GM18502 (cell line): ENCODE measurements around the gene EVI5L.
"Not testable (repeated sequence)": the region's sequence is repeated elsewhere in the genome, so short reads cannot be mapped to it uniquely, and the experiment has no call there.

Experiments used
- ATAC-seq: cut with Tn5 transposase; IDR thresholded peaks from one replicate; pipeline ENCODE4 v1.9.1; 2021; ENCODE audit warnings: mild to moderate bottlenecking; ENCODE audit not compliant: unreplicated experiment, poor library complexity

The EVI5L gene

GRCh38 chr19:7888145-7888825 is 58.3 kb downstream of the EVI5L start, which contains the start of gene LRRC8E:
Gene LRRC8E, plus strand, starts transcription at chr19:7888510. Its CDS starts 7,094 bp downstream, at chr19:7895604.
- no peak for ATAC-seq

- ATAC-seq = no peak
These were observed 58.8 kb downstream of the EVI5L start for GRCh38 chr19:7888826-7889217.

- ATAC-seq = not testable (repeated sequence)
These were observed 63.5 kb downstream of the EVI5L start for GRCh38 chr19:7893362-7894101.

DNA sequence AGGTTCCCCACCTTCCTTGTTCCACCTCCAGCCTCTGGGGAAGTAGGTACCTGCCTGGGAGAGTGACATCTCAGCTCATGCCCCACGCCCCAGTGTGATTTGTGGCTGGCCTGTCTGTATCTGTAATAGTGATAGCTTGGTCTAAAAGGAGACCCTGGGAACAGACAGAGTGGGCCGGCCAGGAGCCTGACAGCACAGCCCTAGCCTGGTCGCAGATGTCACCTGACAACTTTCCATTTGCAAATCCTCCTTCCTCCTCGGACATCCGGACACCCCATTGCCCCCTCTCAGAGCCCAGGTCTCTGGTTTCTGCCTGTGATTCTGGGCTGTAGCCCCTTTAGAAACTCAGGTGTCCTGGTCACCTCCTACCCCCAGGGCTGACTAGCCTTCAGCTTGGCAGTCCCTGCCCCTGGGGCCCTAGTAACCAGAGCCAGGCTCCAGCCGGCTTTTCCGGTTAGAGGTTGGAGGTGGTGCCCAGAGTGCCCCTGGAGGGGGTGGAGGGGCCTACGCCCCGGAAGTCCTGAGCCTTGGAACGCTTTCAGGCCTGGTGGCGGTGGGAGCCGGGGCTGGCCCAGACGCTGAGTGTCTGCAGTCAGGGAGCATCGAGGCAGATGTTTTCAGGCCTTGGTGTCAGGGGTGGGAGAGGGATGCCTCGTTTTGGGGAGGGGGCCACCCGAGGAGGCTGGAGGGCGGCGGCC is 64.7 kb downstream of the EVI5L start:
- ATAC-seq = no peak

DNA sequence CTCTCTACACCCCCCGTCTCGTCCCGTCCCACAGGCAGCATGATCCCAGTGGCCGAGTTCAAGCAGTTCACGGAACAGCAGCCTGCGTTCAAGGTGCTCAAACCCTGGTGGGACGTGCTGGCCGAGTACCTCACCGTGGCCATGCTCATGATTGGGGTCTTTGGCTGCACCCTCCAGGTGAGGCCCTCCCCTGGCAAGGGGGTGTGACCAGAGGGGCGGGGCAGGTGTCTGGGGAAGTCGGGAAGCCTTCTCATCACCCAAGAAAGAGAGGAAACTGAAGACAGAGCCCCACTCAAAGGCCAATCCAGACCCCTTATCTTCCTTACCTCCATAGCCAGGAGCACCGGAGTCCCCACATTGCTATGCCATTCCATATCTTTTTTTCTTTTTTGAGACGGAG is 65.5 kb downstream of the EVI5L start:
- no peak for ATAC-seq

- no peak for ATAC-seq
These were observed 67.3 kb downstream of the EVI5L start for GRCh38 chr19:7897292-7897691.

- no peak for ATAC-seq
These were observed 68.9 kb downstream of the EVI5L start for GRCh38 chr19:7898967-7899366.

DNA sequence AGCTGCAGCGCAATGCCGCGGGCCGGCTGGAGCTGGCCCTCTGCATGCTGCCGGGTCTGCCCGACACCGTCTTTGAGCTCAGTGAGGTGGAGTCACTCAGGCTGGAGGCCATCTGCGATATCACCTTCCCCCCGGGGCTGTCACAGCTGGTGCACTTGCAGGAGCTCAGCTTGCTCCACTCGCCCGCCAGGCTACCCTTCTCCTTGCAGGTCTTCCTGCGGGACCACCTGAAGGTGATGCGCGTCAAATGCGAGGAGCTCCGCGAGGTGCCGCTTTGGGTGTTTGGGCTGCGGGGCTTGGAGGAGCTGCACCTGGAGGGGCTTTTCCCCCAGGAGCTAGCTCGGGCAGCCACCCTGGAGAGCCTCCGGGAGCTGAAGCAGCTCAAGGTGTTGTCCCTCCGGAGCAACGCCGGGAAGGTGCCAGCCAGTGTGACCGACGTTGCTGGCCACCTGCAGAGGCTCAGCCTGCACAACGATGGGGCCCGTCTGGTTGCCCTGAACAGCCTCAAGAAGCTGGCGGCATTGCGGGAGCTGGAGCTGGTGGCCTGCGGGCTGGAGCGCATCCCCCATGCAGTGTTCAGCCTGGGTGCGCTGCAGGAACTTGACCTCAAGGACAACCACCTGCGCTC is 69.8 kb downstream of the EVI5L start:
- ATAC-seq = no peak

DNA sequence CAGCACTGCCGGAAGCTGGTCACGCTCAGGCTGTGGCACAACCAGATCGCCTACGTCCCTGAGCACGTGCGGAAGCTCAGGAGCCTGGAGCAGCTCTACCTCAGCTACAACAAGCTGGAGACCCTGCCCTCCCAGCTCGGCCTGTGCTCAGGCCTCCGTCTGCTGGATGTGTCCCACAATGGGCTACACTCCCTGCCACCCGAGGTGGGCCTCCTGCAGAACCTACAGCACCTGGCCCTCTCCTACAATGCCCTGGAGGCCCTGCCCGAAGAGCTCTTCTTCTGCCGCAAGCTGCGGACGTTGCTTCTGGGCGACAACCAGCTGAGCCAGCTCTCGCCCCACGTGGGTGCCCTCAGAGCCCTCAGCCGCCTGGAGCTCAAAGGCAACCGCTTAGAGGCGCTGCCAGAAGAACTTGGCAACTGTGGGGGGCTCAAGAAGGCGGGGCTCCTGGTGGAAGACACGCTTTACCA is 70.4 kb downstream of the EVI5L start:
- no peak for ATAC-seq

- ATAC-seq = no peak
These were observed 70.9 kb downstream of the EVI5L start for GRCh38 chr19:7900931-7901330.

GRCh38 chr19:7901337-7901736 is 71.3 kb downstream of the EVI5L start:
- no peak for ATAC-seq

GRCh38 chr19:7902796-7903243 is 72.8 kb downstream of the EVI5L start:
- no peak for ATAC-seq

DNA sequence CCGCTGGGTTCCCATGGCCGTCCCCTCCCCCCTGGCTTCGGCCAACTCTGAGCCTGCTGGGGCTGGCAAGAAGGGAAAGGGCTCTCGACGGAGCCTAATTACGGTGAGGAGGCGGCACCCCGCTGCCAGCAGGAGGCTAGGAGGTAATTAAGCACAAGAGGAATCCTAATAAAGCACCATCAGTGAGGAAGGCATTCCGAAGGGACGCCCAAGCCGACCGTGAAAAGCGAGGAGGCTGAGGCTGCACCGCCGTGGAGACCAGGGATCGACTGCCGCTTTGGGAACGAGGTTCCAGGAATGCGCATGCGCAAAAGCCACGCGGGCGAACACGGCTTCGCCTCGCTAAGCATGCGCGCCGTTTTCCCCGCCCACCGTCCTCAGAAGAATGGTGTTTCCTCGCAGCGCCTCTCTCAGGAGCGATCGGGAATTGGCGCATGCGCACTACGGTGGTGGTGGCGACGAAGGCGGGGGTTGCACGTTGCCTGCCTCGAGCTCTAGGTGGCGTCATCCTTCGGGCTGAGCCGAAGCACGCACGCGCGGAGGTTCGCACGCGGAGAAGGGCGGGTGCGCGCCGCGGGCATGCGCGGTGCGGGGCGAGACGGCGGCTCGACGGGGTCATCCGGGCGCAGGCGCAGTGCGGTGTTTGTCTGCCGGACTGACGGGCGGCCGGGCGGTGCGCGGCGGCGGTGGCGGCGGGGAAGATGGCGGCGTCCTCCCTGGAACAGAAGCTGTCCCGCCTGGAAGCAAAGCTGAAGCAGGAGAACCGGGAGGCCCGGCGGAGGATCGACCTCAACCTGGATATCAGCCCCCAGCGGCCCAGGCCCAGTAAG is 73.4 kb downstream of the EVI5L start, which contains the start of gene MAP2K7:
TSS of gene MAP2K7 (plus strand) at position 634 of the 830 bp plus-strand sequence. CDS start at position 702, 68 bp downstream.
- peak; percentile 80 for ATAC-seq

GRCh38 chr19:7904074-7905020 is 74.3 kb downstream of the EVI5L start:
- ATAC-seq = peak; percentile 43

DNA sequence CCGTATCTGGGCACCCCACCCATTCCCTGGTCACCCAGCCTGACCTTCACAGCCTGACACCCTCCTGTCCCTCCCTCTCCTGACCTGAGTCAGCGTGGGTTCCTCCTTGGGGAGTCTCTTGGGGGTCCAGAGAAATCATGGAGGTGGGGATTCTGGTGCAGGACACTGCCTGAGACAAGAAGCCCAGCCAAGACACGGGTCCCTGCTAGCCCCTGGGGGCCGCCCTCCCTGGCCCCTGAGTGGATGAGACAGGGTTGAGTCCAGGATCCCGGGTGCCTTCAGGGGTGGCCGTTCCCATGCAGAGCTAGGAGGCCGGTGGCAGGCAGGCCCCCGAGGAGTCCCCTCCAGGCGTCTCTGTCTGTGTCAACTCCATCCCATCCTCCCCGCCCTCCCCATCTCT is 75.2 kb downstream of the EVI5L start:
- ATAC-seq = no peak

- no peak for ATAC-seq
These were observed 75.8 kb downstream of the EVI5L start for GRCh38 chr19:7905859-7906258.

DNA sequence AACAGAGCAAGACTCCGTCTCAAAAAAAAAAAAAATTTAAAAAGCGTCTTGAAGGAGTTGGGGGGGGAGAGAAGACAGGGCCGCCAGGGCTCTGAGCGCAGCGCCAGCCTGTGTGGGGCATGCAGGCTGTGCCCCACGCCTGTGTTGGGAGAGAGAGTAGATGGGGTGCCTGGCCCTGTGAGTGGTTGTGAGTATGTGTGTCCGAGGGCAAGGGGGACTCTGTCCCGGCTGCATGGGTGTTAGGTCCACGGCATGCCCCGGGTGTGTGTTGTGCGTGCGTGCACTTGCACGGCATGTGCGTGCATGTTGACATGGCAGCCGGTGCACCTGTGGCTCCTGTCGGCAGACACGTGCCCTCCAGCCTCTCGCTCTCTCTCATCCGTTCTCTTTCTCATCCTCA is 77.1 kb downstream of the EVI5L start:
- no peak for ATAC-seq

- ATAC-seq = no peak
These were observed 77.5 kb downstream of the EVI5L start for GRCh38 chr19:7907544-7907943.
